Fibroblast of the aortic adventitia (primary cell): ENCODE data around the gene DNAJC16. TPM values are rescaled to one million over a fixed set of nuclear protein-coding genes. Genes with fewer than 3 reads are reported as not detected.
"Not testable (repeated sequence)": the region's sequence is repeated elsewhere in the genome, so short reads cannot be mapped to it uniquely, and the experiment has no call there.

ENCODE experiments used
- DNase-seq: peaks from one replicate; pipeline ENCODE4 v3.0.0-alpha.2; 2010; ENCODE audit warnings: low read depth
- H3K4me3 ChIP-seq: 2 replicates; pipeline ENCODE4 v1.5.1; 2011; ENCODE audit warnings: low read depth, mild to moderate bottlenecking, control low read depth, low read length, moderate library complexity
- total RNA-seq: library from RNA; depleted of rRNA; stranded (reverse); fragments of >200 nt; gene quantifications from 2 replicates; pipeline ENCODE4 v1.2.3, GENCODE V29; 2012; ENCODE audit warnings: low replicate concordance
- TF ChIP-seq, protein P1 (sequence below): IDR thresholded peaks from 2 replicates; pipeline ENCODE4 v1.5.1; 2011; ENCODE audit warnings: mild to moderate bottlenecking, low read length, control low read depth, inconsistent platforms; ENCODE audit not compliant: insufficient read depth

Gene DNAJC16
- total RNA-seq, 1 donor, result 20.0 TPM

DNA sequence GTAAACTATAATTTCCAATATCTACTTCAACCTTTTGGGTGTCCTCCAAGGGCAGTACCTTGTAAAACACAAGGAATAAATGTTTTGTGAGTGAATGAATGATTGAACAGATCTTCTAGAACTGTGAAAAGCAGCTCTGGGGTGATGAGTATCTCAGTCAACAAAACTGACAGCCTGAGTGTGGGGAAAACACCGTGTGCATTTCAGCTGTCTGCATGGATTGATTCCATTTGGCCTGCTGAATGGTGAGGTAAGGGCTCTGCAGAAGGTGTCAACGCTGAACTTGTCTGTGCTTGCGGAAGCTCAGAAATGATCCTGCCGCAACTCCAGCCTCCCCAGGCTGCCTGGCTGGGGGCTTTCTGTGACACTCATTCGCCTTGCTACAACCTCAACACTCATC lies 65.6 kb downstream of the DNAJC16 start:
- TF ChIP-seq, protein P1, sequence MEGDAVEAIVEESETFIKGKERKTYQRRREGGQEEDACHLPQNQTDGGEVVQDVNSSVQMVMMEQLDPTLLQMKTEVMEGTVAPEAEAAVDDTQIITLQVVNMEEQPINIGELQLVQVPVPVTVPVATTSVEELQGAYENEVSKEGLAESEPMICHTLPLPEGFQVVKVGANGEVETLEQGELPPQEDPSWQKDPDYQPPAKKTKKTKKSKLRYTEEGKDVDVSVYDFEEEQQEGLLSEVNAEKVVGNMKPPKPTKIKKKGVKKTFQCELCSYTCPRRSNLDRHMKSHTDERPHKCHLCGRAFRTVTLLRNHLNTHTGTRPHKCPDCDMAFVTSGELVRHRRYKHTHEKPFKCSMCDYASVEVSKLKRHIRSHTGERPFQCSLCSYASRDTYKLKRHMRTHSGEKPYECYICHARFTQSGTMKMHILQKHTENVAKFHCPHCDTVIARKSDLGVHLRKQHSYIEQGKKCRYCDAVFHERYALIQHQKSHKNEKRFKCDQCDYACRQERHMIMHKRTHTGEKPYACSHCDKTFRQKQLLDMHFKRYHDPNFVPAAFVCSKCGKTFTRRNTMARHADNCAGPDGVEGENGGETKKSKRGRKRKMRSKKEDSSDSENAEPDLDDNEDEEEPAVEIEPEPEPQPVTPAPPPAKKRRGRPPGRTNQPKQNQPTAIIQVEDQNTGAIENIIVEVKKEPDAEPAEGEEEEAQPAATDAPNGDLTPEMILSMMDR, result no peak
- H3K4me3 ChIP-seq, result no peak overlapping the region
- no peak for DNase-seq

DNA sequence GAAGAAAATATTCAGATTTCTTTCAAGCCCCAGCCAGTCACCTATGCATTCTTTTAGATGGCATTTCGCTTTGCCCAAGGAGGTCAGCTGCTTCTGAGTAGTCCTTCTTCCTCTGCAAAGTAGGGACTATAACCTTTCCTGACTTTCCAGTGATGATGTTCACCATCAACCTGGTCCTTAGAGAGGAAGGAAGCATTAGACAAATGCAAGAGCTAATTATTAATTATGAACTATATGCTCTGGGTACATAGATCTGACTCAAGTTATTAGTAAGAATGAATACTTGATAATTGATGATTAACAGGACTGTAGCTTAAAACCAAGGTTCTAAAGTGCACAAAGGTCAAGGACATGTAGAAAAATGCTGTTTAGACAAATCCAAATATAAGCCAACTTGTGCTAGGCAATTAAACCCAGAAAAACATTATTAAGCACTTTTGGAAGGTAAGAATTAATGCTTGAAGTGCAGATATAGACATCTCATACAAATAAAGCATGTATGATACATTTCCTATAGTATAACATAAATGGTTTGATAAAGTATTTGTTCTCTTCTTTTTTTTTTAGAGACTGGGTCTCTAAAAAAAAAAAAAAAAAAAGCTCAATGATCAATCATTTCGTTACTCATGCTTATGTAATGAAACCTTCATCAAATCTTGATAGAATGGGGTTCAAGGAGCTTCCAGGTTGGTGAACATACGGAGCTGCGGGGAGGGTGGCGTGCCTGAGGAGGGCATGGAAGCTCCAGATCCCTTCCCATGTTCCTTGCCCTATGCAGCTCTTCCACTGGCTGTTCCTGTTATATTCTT lies 69.4 kb downstream of the DNAJC16 start:
- H3K4me3 ChIP-seq, result no peak overlapping the region
- no peak for DNase-seq
- TF ChIP-seq, protein P1, result no peak

DNA sequence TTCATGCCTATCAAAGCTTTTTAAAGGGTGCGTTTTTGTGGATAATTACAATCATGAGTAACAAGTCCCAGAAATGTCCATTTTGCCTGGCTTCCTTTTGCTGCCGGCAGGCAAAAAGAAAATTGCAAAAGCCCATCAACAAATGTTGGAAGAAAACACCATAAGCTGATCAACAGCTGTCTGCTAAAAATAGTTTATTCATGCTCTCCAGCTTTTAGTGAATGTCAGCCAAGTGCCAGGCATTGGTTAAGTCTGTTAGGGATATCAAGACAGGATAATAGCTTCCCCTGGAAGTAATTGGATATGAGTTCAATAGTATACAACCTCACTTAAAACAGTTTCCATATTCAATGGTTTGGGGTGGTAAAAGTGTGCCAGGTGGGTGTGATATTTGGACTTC lies 71.8 kb downstream of the DNAJC16 start:
- no peak for DNase-seq
- TF ChIP-seq, protein P1, result no peak
- H3K4me3 ChIP-seq, result no peak overlapping the region

DNA sequence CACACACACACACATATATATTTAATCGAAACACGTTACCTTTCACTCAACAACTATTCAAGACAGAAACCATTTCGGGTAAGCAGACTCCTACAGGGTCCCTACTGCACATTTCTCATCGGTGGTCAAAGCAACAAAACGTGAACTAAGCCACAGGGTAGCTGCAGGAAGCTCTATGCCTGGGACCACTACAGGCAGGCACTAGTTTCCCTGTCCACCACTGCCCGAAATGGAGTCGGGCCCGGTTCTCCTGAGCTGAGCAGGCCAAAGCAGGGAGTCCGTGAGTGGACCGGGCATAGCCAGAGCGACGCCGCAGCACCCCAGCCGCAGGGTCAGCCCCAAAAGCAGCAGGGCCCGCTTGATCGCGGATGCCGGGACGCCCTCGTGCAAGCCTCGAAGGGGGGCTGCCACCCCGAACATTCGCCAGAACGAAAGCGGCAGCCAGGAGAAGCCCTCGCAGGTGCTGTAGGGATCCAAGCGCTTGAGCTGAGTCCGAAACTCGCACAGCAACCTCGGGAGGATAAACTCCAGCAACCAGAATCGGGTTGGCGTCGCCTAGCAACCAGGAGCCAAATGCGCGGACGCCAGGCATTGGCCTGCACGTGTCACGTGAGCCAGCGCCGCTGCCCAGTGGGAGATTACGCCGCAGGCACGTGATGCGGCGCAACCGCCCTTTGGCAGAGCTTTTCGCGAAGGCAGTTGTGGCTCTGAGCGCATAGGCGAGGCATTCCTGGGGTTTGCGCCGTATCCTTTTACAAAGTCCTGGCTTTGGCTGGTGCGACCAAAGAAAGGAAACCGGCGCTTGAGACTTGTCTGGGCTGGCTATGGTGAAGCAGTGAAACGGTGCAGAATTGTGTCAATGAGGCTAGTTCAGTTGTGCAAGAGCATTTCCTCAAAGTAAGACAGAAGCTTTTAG lies 76.7 kb downstream of the DNAJC16 start:
- TF ChIP-seq, protein P1, result no peak
- H3K4me3 ChIP-seq, result peak overlapping the region; percentile 85
- DNase-seq, result peak; percentile 95

DNA sequence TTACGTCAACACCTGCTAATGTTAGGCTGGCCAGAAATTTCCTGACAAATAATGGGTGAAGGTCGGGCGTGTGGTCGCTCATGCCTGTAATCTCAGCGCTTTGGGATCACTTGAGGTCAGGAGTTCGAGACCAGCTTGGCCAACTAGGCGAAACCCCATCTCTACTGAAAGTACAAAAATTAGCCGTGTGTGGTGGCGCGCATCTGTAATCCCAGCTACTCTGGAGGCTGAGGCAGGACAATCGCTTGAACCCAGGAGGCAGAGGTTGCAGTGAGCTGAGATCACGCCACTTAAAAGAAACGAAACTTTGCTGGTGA lies 77.3 kb downstream of the DNAJC16 start:
- not testable (repeated sequence) for DNase-seq
- H3K4me3 ChIP-seq, result peak overlapping the region; percentile 85

DNA sequence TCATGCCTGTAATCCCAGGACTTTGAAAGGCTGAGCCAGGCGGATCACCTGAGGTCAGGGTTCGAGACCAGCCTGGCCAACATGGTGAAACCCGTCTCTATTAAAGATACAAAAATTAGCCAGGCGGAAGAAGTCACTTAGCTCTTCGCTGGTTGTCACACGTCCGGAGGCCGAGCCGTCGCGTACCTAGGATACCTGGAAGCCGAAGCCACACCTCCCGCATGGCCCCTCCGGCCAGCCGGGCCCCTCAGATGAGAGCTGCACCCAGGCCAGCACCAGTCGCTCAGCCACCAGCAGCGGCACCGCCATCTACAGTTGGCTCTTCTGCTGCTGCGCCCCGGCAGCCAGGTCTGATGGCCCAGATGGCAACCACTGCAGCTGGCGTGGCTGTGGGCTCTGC lies 77.8 kb downstream of the DNAJC16 start:
- not testable (repeated sequence) for H3K4me3 ChIP-seq, DNase-seq

DNA sequence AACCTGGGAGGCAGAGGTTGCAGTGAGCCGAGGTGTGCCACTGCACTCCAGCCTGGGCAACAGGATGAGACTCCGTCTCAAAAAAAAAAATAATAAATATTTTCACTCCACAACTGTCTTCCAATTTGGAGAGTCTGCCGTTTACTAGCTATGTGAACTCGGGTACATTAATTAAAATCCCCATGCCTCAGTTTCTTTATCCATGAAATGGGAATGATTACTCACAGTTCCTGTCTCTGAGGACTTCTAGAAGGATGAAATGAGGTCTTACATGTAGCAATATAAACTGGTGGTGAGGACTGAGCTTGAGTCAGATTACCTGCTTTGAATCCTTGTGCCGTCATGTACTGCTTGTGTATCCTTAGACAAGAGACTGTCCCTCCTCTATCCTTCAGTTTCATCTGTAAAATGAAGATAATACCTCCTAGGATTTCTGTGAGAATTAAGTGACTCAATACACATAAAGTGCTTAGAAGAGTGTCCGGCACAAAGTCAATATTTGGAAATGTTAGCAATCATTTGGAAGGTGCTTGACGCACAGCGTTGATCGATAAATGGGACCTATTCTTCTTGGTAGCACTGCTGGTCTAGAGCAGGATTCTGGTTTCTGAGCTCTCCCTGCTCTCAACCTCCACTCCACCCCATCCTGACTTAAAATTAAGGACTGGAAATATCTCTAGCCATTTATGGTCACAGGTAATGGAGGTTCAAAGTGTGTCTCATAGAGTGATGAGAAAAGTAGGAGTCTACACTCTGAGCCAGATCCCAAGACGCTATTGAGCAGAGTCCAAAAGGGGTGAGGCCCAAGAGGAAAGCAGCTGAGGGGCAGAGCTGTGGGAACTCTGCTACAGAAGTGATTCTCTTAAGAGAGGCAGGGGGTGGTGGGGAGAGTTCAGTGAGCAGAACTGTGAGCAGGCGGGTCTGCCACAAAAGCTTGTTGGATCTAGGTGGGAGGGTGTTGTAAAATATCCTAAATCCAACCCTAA lies 79.0 kb downstream of the DNAJC16 start:
- H3K4me3 ChIP-seq, result no peak overlapping the region
- TF ChIP-seq, protein P1, result no peak
- DNase-seq, result no peak
